Measurements from ENCODE around the gene SMTNL2.

DNA sequence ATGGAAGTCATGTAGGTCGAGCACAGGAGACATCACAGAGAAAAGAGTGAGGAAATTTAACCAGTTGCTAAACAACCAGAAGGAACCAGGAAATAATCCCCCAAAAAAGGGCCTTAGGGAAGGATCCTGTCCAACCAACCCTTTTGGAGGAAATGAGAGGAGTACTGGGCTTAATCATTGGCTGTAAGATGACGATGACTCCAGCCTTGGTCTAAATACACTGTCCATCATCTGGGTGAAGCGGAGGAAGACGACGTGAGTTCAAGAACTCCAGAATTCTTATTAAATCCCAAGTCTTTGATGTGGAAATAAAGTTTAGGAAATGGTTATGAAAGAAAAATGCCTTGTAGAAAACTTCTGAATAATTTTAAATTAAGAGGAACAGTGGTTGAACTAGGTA lies 68.7 kb downstream of the SMTNL2 start:
- TF ChIP-seq, protein P1, sequence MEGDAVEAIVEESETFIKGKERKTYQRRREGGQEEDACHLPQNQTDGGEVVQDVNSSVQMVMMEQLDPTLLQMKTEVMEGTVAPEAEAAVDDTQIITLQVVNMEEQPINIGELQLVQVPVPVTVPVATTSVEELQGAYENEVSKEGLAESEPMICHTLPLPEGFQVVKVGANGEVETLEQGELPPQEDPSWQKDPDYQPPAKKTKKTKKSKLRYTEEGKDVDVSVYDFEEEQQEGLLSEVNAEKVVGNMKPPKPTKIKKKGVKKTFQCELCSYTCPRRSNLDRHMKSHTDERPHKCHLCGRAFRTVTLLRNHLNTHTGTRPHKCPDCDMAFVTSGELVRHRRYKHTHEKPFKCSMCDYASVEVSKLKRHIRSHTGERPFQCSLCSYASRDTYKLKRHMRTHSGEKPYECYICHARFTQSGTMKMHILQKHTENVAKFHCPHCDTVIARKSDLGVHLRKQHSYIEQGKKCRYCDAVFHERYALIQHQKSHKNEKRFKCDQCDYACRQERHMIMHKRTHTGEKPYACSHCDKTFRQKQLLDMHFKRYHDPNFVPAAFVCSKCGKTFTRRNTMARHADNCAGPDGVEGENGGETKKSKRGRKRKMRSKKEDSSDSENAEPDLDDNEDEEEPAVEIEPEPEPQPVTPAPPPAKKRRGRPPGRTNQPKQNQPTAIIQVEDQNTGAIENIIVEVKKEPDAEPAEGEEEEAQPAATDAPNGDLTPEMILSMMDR (IDR thresholded peaks at IDR 0.05): no peak
- no peak for TF ChIP-seq POLR2A (IDR thresholded peaks at IDR 0.05)
